HG03378 (cell line): Measurements from ENCODE around the gene KITLG.
"Not testable (repeated sequence)": the region's sequence is repeated elsewhere in the genome, so short reads cannot be mapped to it uniquely, and the experiment has no call there.

Experiments used
- ATAC-seq: cut with Tn5 transposase; IDR thresholded peaks from one replicate; pipeline ENCODE4 v1.9.1; 2021; ENCODE audit warnings: mild to moderate bottlenecking, moderate library complexity; ENCODE audit not compliant: unreplicated experiment

The KITLG gene

GRCh38 chr12:88544991-88545980 lies 35.0 kb downstream of the KITLG start:
- ATAC-seq = no peak

DNA sequence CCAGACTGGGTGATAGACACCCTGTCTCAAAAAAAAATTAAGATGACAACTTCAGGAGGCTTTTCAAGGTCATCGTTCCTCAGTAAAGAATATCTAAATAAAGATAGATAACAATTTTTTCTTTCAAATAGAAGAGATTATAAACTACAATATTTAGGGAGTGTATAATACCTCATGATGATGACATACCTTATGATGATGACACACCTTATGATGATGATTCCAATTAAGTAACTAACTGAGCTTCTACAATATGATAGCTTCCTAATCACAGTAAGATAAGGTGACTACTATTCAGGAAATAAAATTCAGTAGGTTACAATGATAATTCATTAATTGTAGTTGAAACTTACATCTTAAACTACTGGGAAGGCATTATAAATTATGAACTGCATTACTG lies 40.4 kb downstream of the KITLG start:
- ATAC-seq = no peak

- ATAC-seq = no peak
Measured at GRCh38 chr12:88538697-88539096, 41.6 kb downstream of the KITLG start.

DNA sequence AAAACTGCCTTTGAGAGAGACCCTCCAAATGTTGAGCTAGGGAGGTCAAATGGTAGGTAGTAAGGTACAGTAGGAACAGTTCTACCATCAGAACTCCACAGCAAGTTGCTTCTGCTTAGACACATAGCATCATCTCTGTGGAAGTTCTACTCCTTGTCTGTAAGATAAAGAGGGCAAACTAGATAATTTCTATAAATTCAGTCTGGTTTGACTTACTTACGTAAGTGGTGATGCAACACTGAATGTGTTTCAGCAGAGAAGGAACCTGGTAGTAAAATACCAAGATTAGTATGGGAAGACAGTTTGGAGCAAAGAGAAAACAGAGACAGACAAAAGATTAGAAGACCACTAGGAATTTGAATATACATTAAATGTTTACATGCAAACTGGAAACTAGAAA lies 42.0 kb downstream of the KITLG start:
- no peak for ATAC-seq

DNA sequence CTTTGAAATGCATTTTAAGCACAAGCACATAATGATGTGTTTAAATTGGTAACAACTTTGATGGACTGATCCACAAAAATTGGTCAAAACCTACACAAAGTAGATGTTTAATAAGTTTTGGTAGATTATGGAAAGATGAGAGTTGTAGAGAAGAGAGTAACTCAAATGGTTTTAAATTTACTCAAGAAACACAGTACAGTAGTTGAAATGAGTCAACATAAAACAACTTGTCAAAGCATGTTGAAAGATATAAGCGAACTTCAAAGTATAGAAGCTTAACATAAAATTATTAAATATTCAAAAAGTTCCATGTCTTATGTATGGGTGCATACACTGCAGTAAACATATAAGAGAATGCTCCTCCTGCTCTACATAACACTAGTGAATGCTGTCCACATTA lies 49.4 kb downstream of the KITLG start:
- no peak for ATAC-seq

DNA sequence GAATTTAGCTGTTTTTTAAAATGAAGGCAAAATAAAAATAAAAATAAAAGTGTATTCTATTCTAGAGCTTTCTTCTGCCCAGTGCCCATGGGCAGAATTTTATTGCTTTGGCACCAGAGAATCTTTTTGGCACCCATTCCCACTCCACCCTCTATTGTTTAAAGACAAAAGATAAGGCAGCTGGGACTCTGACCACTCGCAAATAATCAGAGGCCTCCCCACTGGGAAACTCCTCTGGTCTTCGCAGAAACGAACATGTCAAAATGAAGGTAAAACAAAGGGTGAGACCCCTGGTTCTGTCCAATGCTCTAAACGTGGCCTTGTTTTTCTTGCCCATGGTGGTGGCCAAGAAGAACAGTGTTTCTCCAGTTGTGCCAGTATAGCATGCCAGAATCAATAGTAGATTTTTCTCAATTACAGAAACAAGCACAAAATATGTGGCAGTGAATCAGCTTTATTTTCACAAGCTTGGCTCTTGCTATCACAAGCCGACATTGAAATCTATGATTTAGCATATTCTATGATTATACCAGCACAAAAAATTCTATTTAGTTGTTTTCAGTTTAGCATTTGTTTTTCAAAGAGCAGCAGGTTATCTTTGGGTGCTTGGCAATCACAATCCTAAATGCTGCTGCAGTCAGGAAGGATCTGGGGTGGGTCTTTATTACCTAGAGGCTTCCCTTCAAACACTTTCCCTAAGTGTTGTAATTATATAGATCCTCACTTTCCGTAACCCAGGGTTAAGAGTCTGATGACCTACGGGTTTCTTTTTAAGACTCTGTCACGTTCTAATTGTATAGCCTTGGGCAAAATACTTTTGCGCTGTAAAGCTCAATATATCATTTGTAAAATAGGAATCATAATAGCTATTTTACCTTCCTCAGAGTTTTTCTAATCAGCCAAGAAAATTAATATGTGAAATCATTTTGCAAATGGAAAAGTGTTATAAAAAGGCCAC lies 50.5 kb downstream of the KITLG start:
- no peak for ATAC-seq

GRCh38 chr12:88522961-88523360 lies 57.3 kb downstream of the KITLG start:
- ATAC-seq = no peak

DNA sequence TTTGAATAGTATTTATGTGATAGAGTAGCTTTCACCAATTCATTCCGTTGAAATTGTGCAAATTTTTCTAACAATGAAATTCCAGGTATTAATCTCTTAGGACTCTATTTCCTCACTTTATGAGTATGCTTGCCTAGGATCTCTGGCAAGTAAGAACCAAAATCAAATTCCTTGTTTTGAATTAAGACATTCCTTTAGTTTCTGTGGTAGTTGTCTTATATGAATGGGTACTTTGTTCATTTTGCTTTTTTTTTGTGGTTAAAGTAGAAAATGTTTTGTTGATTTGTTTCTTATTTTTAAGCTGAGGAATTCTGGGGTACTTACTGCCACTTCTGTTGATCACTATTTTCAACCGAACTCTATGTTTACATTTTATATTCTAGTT lies 59.8 kb downstream of the KITLG start:
- ATAC-seq = no peak

GRCh38 chr12:88519802-88520435 lies 60.4 kb downstream of the KITLG start:
- no peak for ATAC-seq

DNA sequence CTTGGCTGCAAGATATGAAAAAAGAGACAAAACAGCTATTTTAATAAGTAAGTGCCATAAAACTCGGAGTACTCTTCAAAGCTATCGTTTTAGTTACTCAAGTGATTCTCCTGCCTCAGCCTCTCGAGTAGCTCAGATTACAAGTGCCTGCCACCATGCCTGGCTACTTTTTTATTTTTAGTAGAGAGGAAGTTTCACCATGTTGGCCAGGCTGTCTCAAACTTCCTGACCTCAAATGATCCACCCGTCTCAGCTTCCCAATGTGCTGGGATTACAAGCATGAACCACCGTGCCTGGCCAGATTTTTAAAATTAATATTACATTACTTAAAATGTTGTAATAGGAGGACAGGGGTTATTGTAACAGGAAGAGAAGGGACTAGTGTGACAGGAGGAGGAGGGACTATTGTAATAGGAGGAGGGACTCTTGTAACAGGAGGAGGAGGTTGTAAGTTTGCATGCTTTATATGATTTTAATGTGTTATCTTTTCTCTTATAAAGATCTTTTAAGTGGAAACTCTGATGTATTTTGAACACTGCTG lies 61.3 kb downstream of the KITLG start:
- ATAC-seq = no peak

DNA sequence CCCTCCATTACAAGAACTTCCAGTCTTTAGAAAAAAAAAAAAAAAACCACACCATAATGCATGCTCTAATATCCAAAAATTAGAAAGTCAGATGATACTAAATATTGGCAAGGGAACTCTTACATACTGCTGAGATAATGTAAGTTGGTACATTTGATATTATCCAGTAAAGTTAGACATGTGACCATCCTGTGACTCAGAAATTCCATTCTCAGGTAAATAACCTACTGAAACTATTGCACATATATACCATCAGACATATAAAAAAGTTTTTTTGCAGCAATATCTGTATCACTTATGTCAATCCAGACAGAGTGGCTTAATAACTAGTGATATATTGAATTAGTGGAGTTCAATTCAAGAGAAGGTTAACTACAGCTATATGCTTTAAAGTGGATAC lies 63.5 kb downstream of the KITLG start:
- ATAC-seq = no peak

GRCh38 chr12:88510843-88511242 lies 69.4 kb downstream of the KITLG start:
- ATAC-seq = no peak

- ATAC-seq = no peak
Measured at GRCh38 chr12:88509851-88510250, 70.4 kb downstream of the KITLG start.

GRCh38 chr12:88509347-88509746 lies 70.9 kb downstream of the KITLG start:
- no peak for ATAC-seq

DNA sequence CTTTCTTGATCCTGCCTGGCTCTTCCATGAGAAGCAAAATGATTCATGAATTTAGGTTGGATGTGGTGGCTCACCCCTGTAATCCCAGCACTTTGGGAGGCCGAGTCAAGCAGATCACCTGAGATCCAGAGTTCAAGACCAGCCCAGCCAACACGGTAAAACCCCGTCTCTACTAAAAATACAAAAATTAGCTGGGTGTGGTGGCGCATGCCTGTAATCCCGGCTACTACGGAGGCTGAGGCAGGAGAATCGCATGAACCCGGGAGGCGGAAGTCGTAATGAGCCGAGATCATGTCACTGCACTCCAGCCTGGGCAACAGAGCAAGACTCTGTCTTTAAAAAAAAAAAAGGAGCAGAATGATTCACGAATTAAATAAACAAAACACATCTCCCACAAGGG lies 72.4 kb downstream of the KITLG start:
- not testable (repeated sequence) for ATAC-seq

GRCh38 chr12:88507270-88507669 lies 73.0 kb downstream of the KITLG start:
- no peak for ATAC-seq

DNA sequence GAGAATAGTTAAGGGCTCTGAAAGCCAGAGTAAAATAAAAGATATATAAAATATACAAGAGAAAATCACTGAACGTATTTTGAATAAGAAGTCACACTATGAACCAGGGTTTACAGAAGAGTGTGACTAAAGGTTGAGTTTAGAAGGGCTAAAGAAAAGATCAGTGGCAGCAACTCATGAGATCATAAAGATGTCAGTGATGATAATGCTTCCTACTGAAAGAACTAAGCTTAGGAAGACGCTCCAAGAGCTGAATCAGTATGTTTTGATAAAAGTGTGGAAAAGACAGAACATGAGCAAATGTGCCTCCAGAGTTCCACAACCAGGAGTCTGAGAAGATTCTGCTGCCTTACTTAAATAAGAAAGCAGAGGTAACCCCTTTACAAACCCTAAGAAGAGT lies 74.6 kb downstream of the KITLG start:
- no peak for ATAC-seq

- no peak for ATAC-seq
Measured at GRCh38 chr12:88503281-88503703, 77.0 kb downstream of the KITLG start.

- no peak for ATAC-seq
Measured at GRCh38 chr12:88501972-88502938, 78.0 kb downstream of the KITLG start.
